Left lung (tissue), 10 donors: ENCODE data around the gene CPNE8. TPM values are rescaled to one million over a fixed set of nuclear protein-coding genes. Genes with fewer than 3 reads are reported as not detected.
A peak's percentile ranks its signal among the peaks of the same experiment; 100 is the strongest.

Source experiments
- ATAC-seq: fragments of 200-7000 bp; cut with Tn5 transposase; one replicate; pipeline ENCODE4 v1.9.1; 2020; ENCODE audit warnings: moderate library complexity
- DNase-seq, 4 donors: peaks; one replicate each; pipeline ENCODE4 v3.0.0-alpha.2; 2013 to 2020
- H3K27ac ChIP-seq, 2 donors: fragments of 200-600 bp; sonication (generic) in 1 of 2; one replicate each; pipeline versions ENCODE4 v1.5.0 to v1.8.0; 2020 to 2021
- H3K27me3 ChIP-seq, 2 donors: fragments of 200-600 bp; sonication (generic) in 1 of 2; one replicate each; pipeline versions ENCODE4 v1.5.0 to v1.8.0; 2020 to 2021
- H3K36me3 ChIP-seq, 2 donors: fragments of 200-600 bp; sonication (generic) in 1 of 2; one replicate each; pipeline versions ENCODE4 v1.5.0 to v1.8.0; 2020 to 2021
- H3K4me1 ChIP-seq, 2 donors: fragments of 200-600 bp; one replicate each; pipeline ENCODE4 v1.8.0; 2021
- H3K4me3 ChIP-seq, 2 donors: fragments of 200-600 bp; sonication (generic) in 1 of 2; one replicate each; pipeline versions ENCODE4 v1.5.0 to v1.8.0; 2020 to 2021; ENCODE audit warnings: mild to moderate bottlenecking in 1 of 2
- H3K9me3 ChIP-seq, 2 donors: fragments of 200-600 bp; sonication (generic) in 1 of 2; one replicate each; pipeline versions ENCODE4 v1.5.0 to v1.8.0; 2020 to 2021
- intact Hi-C, 2 donors: fragments of 100-400 bp; cut with DNase I; formaldehyde crosslinking; loops; one replicate each; pipeline versions ENCODE4 v1.11.2 to v1.14.2; 2022
- polyA plus RNA-seq, 6 donors: library from polyadenylated mRNA; unstranded; fragments of 120-200 nt; gene quantifications; one replicate each; pipeline ENCODE4 v1.2.1, GENCODE V29; 2013; ENCODE audit not compliant: insufficient read length in 6 of 6
- total RNA-seq, 2 donors: library from RNA; stranded (reverse); fragmentation: NEBNext Ultra II Directional; extraction: Animal tissue kit (Norgen Biotek cat#: 25700); gene quantifications; one replicate each; pipeline ENCODE4 v1.2.1, GENCODE V29; 2021
- TF ChIP-seq, protein P1 (sequence below), 2 donors: fragments of 200-600 bp; sonication (generic) in 1 of 2; IDR thresholded peaks; one replicate each; pipeline versions ENCODE4 v1.5.0 to v1.8.0; 2021; ENCODE audit warnings: antibody characterized with exemption in 2 of 2
- donor health status: DM: no; HTN: yes; CAD: no.
- donor health status: DM: no; HTN: no; CAD: no.

Gene CPNE8
- total and polyA plus RNA-seq, 8 donors: 6.4 to 25.8 (median 9.3) TPM

- Histone ChIP-seq H3K9me3 (no peaks in the 10 kb centered on the region), H3K27ac (no peak overlapping the region), H3K4me3 (no peak overlapping the region), H3K4me1 (peaks cover 0 to 6% of the 10 kb centered on the region in 2 donors), H3K27me3 (no peaks in the 10 kb centered on the region), H3K36me3 (no peaks in the 10 kb centered on the region)
- TF ChIP-seq, protein P1, sequence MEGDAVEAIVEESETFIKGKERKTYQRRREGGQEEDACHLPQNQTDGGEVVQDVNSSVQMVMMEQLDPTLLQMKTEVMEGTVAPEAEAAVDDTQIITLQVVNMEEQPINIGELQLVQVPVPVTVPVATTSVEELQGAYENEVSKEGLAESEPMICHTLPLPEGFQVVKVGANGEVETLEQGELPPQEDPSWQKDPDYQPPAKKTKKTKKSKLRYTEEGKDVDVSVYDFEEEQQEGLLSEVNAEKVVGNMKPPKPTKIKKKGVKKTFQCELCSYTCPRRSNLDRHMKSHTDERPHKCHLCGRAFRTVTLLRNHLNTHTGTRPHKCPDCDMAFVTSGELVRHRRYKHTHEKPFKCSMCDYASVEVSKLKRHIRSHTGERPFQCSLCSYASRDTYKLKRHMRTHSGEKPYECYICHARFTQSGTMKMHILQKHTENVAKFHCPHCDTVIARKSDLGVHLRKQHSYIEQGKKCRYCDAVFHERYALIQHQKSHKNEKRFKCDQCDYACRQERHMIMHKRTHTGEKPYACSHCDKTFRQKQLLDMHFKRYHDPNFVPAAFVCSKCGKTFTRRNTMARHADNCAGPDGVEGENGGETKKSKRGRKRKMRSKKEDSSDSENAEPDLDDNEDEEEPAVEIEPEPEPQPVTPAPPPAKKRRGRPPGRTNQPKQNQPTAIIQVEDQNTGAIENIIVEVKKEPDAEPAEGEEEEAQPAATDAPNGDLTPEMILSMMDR (IDR thresholded peaks at IDR 0.05): no peak
- ATAC-seq (no peak), DNase-seq (no peak)
- intact Hi-C loops: no loop called here
These were observed 61.1 kb downstream of the CPNE8 start for GRCh38 chr12:38844267-38844666.

DNA sequence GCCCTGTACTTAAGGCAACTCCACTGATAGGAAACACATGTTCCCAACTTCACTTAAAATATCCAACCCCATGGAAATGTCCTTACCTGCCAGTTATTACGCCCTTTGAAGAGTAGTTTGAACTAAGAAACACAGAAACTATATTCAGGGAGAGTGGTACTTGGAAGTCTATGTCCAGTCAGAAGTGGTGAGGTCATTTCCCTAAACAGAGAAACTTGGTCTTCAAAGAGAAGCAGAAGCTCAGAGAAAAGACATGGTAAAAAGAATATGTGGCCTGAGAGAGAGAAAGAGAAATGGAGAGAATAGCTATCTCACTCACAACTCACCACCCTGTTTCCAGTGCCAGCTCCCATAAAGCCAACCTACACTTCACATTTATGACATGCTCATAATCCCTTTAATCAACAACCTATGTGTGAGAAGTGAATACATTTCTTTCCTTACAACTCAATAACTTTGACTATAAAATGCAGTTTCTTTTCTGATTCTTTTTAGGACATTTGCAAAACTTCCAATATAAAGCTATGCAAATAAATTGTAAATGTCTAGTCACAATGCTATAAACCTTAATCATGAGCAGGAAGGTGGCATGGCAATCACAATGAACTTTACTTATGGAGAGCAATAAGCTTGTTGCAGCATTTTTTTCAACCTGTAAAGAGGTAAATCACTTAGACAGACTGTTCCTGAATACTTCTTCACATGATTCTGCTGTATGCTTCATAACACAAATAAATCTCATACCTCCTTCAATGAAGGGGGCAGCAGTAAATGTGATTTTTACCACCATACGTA is 67.1 kb downstream of the CPNE8 start:
- TF ChIP-seq, protein P1 (IDR thresholded peaks at IDR 0.05): no peak
- no peak overlapping the region for H3K4me3 ChIP-seq

GRCh38 chr12:38831715-38832114 is 73.7 kb downstream of the CPNE8 start:
- H3K9me3 ChIP-seq: no peaks in the 10 kb centered on the region
- TF ChIP-seq, protein P1 (IDR thresholded peaks at IDR 0.05): no peak
- ATAC-seq: no peak

More for the DNA sequence above, 67.1 kb downstream of the CPNE8 start:
- H3K27ac ChIP-seq: no peak overlapping the region
- ATAC-seq: peak; percentile 18
- no peaks in the 10 kb centered on the region for H3K4me1 ChIP-seq
- no peaks in the 10 kb centered on the region for H3K9me3 ChIP-seq
- intact Hi-C loops: no loop called here
- no peak for DNase-seq
- no peaks in the 10 kb centered on the region for H3K36me3 ChIP-seq
- H3K27me3 ChIP-seq: no peaks in the 10 kb centered on the region

GRCh38 chr12:38825006-38825405 is 80.4 kb downstream of the CPNE8 start:
- H3K36me3 ChIP-seq: no peaks in the 10 kb centered on the region
- no peaks in the 10 kb centered on the region for H3K4me1 ChIP-seq
- no peaks in the 10 kb centered on the region for H3K27me3 ChIP-seq
- DNase-seq (no peak), ATAC-seq (no peak)
- TF ChIP-seq, protein P1 (IDR thresholded peaks at IDR 0.05): no peak
- H3K27ac ChIP-seq: no peak overlapping the region
- H3K9me3 ChIP-seq: no peaks in the 10 kb centered on the region
- intact Hi-C loops: no loop called here
- H3K4me3 ChIP-seq: no peak overlapping the region

More at GRCh38 chr12:38831715-38832114, 73.7 kb downstream of the CPNE8 start:
- H3K4me1 ChIP-seq: no peaks in the 10 kb centered on the region
- no peak overlapping the region for H3K27ac ChIP-seq
- DNase-seq: no peak
- peaks cover 0 to 5% of the 10 kb centered on the region in 2 donors for H3K36me3 ChIP-seq
- H3K27me3 ChIP-seq: no peaks in the 10 kb centered on the region
- intact Hi-C loops: no loop called here
- H3K4me3 ChIP-seq: no peak overlapping the region

GRCh38 chr12:38823738-38824137 is 81.7 kb downstream of the CPNE8 start:
- H3K4me1 ChIP-seq: no peaks in the 10 kb centered on the region
- TF ChIP-seq, protein P1 (IDR thresholded peaks at IDR 0.05): no peak
- no peak for ATAC-seq
- H3K27me3 ChIP-seq: no peaks in the 10 kb centered on the region
- H3K27ac ChIP-seq: no peak overlapping the region
- no peaks in the 10 kb centered on the region for H3K9me3 ChIP-seq
- no peak for DNase-seq
- H3K36me3 ChIP-seq: no peaks in the 10 kb centered on the region
- intact Hi-C loops: no loop called here
- no peak overlapping the region for H3K4me3 ChIP-seq
